H1 (cell line): ENCODE data around the gene CDCA4. TPM values are rescaled to one million over a fixed set of nuclear protein-coding genes. Genes with fewer than 3 reads are reported as not detected.
A peak's percentile ranks its signal among the peaks of the same experiment; 100 is the strongest.

Source experiments
- CTCF ChIA-PET: fragments of 300-600 bp; sonication (Branson Sonifier 250); formaldehyde crosslinking; loops from one replicate; lab custom pipeline; 2021; ENCODE audit not compliant: partially characterized antibody; lab: Charles Lee
- POLR2A ChIA-PET: fragments of 300-600 bp; sonication (Branson Sonifier 250); formaldehyde crosslinking; loops from one replicate; lab custom pipeline; 2021; ENCODE audit warnings: inconsistent platforms; ENCODE audit not compliant: partially characterized antibody; lab: Charles Lee
- DNase-seq, 2 experiments: peaks; one replicate each; pipeline versions ENCODE4 v3.0.0 to v3.0.0-alpha.2; 2010 to 2022; ENCODE audit warnings: low spot score in 2 of 2, low read depth in 1 of 2, mixed read lengths in 1 of 2
- FAIRE-seq: peaks from 2 replicates; lab custom pipeline; 2011; peaks lifted over from hg19 to GRCh38; lab: Jason Lieb, UNC
- H2AFZ ChIP-seq: 2 replicates; pipeline ENCODE4 v1.8.1; 2012; ENCODE audit warnings: low read length, inconsistent platforms
- H2AK5ac ChIP-seq: 2 replicates; pipeline ENCODE4 v1.6.1; 2013; ENCODE audit warnings: low read depth, low read length
- H2BK120ac ChIP-seq: replicated peaks from 2 replicates; pipeline ENCODE3; 2013; ENCODE audit warnings: low read depth, low read length, inconsistent platforms
- H2BK12ac ChIP-seq: 2 replicates; pipeline ENCODE4 v1.6.1; 2013; ENCODE audit warnings: low read depth, low read length
- H2BK15ac ChIP-seq: 2 replicates; pipeline ENCODE4 v1.6.1; 2013; ENCODE audit warnings: low read length
- H2BK20ac ChIP-seq: 2 replicates; pipeline ENCODE4 v1.6.1; 2013; ENCODE audit warnings: low read length
- H2BK5ac ChIP-seq: 2 replicates; pipeline ENCODE4 v1.6.1; 2013; ENCODE audit warnings: low read depth, low read length
- H3K14ac ChIP-seq: 2 replicates; pipeline ENCODE4 v1.6.1; 2013; ENCODE audit warnings: inconsistent platforms; ENCODE audit not compliant: insufficient read length
- H3K18ac ChIP-seq: 2 replicates; pipeline ENCODE4 v1.6.1; 2013; ENCODE audit warnings: low read length; ENCODE audit errors: extremely low read depth
- H3K23ac ChIP-seq: 2 replicates; pipeline ENCODE4 v1.6.1; 2013; ENCODE audit warnings: inconsistent platforms; ENCODE audit not compliant: insufficient read length
- H3K23me2 ChIP-seq: 2 replicates; pipeline ENCODE4 v1.6.1; 2013; ENCODE audit warnings: low read depth, low read length
- H3K27ac ChIP-seq: 2 replicates; pipeline ENCODE4 v1.6.1; 2011; ENCODE audit warnings: low read depth, low read length, inconsistent platforms
- H3K27me3 ChIP-seq, 4 experiments: replicated peaks in 1 of 4; 1 replicate in 1 of 4; 2 replicates in 3 of 4; pipeline versions ENCODE4 v1.6.1 to v1.8.1; 2011 to 2013; ENCODE audit warnings: low read length in 3 of 4, mild to moderate bottlenecking in 3 of 4, inconsistent platforms in 2 of 4, mixed read lengths in 2 of 4, moderate library complexity in 1 of 4; ENCODE audit not compliant: control insufficient read depth in 3 of 4, insufficient read depth in 3 of 4; ENCODE audit errors: extremely low read depth in 1 of 4
- H3K36me3 ChIP-seq, 4 experiments: 2 replicates each; pipeline versions ENCODE4 v1.6.1 to v1.8.1; 2011 to 2013; ENCODE audit warnings: mild to moderate bottlenecking in 4 of 4, low read length in 3 of 4, moderate library complexity in 2 of 4, control low read depth in 1 of 4, inconsistent platforms in 1 of 4; ENCODE audit not compliant: insufficient read depth in 4 of 4, control insufficient read depth in 2 of 4
- H3K4ac ChIP-seq: replicated peaks from 2 replicates; pipeline ENCODE3; 2013; ENCODE audit warnings: low read length, low read depth, mixed read lengths, inconsistent platforms; ENCODE audit not compliant: insufficient read length
- H3K4me1 ChIP-seq, 4 experiments: replicated peaks in 1 of 4; 1 replicate in 1 of 4; 2 replicates in 3 of 4; pipeline versions ENCODE4 v1.6.1 to v1.8.1; 2011 to 2013; ENCODE audit warnings: low read length in 3 of 4, inconsistent platforms in 2 of 4, mixed read lengths in 1 of 4; ENCODE audit not compliant: insufficient read depth in 4 of 4, control insufficient read depth in 3 of 4
- H3K4me2 ChIP-seq, 2 experiments: 2 replicates each; pipeline versions ENCODE4 v1.6.1 to v1.8.1; 2011 to 2013; ENCODE audit warnings: low read depth in 2 of 2, low read length in 2 of 2, control low read depth in 1 of 2, inconsistent platforms in 1 of 2, mild to moderate bottlenecking in 1 of 2; ENCODE audit not compliant: insufficient read depth in 1 of 2
- H3K4me3 ChIP-seq, 4 experiments: fragments of 200-600, 300-600 bp in 1 of 4; sonication (generic), shearing (Covaris generic), sonication (Bioruptor Twin) in 1 of 4; 2 replicates each; pipeline versions ENCODE4 v1.5.1 to v1.8.1; 2011 to 2016; ENCODE audit warnings: low read length in 4 of 4, low read depth in 3 of 4, control low read depth in 2 of 4, inconsistent platforms in 2 of 4, mild to moderate bottlenecking in 2 of 4, mixed read lengths in 1 of 4, moderate library complexity in 1 of 4; ENCODE audit not compliant: insufficient read depth in 2 of 4; ENCODE audit errors: extremely low read depth in 1 of 4
- H3K56ac ChIP-seq: replicated peaks from 2 replicates; pipeline ENCODE3; 2013; ENCODE audit warnings: low read depth, mild to moderate bottlenecking, mixed read lengths, low read length, inconsistent platforms; ENCODE audit not compliant: insufficient read length
- H3K79me1 ChIP-seq: 2 replicates; pipeline ENCODE4 v1.6.1; 2013; ENCODE audit warnings: low read depth, low read length, control low read depth
- H3K79me2 ChIP-seq, 2 experiments: 2 replicates each; pipeline versions ENCODE4 v1.6.1 to v1.8.1; 2012 to 2013; ENCODE audit warnings: low read length in 2 of 2, mild to moderate bottlenecking in 2 of 2, inconsistent platforms in 1 of 2; ENCODE audit not compliant: insufficient read depth in 2 of 2, control insufficient read depth in 1 of 2
- H3K9ac ChIP-seq, 4 experiments: replicated peaks in 1 of 4; 1 replicate in 1 of 4; 2 replicates in 3 of 4; pipeline versions ENCODE4 v1.6.1 to v1.8.1; 2011 to 2013; ENCODE audit warnings: low read depth in 3 of 4, low read length in 3 of 4, control low read depth in 2 of 4, mild to moderate bottlenecking in 2 of 4, moderate library complexity in 2 of 4, inconsistent platforms in 1 of 4; ENCODE audit errors: extremely low read depth in 1 of 4
- H3K9me3 ChIP-seq, 2 experiments: 2 replicates each; pipeline versions ENCODE4 v1.6.1 to v1.8.1; 2012 to 2013; ENCODE audit warnings: mild to moderate bottlenecking in 2 of 2, moderate library complexity in 2 of 2, control low read depth in 1 of 2, inconsistent platforms in 1 of 2, low read depth in 1 of 2, low read length in 1 of 2, mixed read lengths in 1 of 2; ENCODE audit not compliant: insufficient read depth in 2 of 2
- H4K20me1 ChIP-seq, 2 experiments: replicated peaks in 1 of 2; 2 replicates each; pipeline versions ENCODE3 to v1.8.1; 2011 to 2013; ENCODE audit warnings: inconsistent platforms in 2 of 2, low read length in 2 of 2, mild to moderate bottlenecking in 1 of 2; ENCODE audit not compliant: insufficient read depth in 2 of 2, control insufficient read depth in 1 of 2
- H4K5ac ChIP-seq: 2 replicates; pipeline ENCODE4 v1.6.1; 2013; ENCODE audit warnings: low read length, low read depth, mixed read lengths, inconsistent platforms; ENCODE audit not compliant: insufficient read length
- H4K8ac ChIP-seq: 2 replicates; pipeline ENCODE4 v1.8.0; 2013; ENCODE audit warnings: mild to moderate bottlenecking, moderate library complexity, low read length, inconsistent platforms; ENCODE audit not compliant: insufficient read depth; ENCODE audit errors: extremely low read depth
- H4K91ac ChIP-seq: replicated peaks from 2 replicates; pipeline ENCODE3; 2013; ENCODE audit warnings: low read length, mixed read lengths, inconsistent platforms; ENCODE audit not compliant: insufficient read length
- CEBPB ChIP-seq: IDR thresholded peaks from 2 replicates; pipeline ENCODE4 v1.6.1; 2012; ENCODE audit warnings: low read depth, low read length
- CREB1 ChIP-seq: IDR thresholded peaks from 2 replicates; pipeline ENCODE4 v1.6.1; 2012; ENCODE audit warnings: inconsistent platforms
- EZH2 ChIP-seq: fragments of 200-600 bp; sonication (generic); IDR thresholded peaks from 2 replicates; pipeline ENCODE4 v1.7.1; 2012; ENCODE audit warnings: low read depth, mild to moderate bottlenecking, moderate library complexity, low read length, inconsistent platforms; ENCODE audit not compliant: severe bottlenecking
- GTF2F1 ChIP-seq: IDR thresholded peaks from 2 replicates; pipeline ENCODE4 v1.6.1; 2012; ENCODE audit warnings: low read depth, low read length, improper control_type of control experiment, borderline replicate concordance
- HDAC2 ChIP-seq, 2 experiments: fragments of 300-600 bp in 1 of 2; sonication (generic) in 1 of 2; IDR thresholded peaks; 2 replicates each; pipeline ENCODE4 v1.6.1; 2011 to 2012; ENCODE audit warnings: low read depth in 2 of 2, low read length in 2 of 2, mild to moderate bottlenecking in 2 of 2, moderate library complexity in 2 of 2, borderline replicate concordance in 1 of 2, inconsistent platforms in 1 of 2
- JUND ChIP-seq: IDR thresholded peaks from 2 replicates; pipeline ENCODE4 v1.6.1; 2011; ENCODE audit warnings: mild to moderate bottlenecking, improper control_type of control experiment, low read length
- MAFK ChIP-seq: IDR thresholded peaks from 2 replicates; pipeline ENCODE4 v1.6.1; 2012; ENCODE audit warnings: low read depth, mild to moderate bottlenecking, improper control_type of control experiment, low read length
- SP1 ChIP-seq: IDR thresholded peaks from 2 replicates; pipeline ENCODE4 v1.6.1; 2011; ENCODE audit warnings: low read depth, low read length
- SP4 ChIP-seq: IDR thresholded peaks from 2 replicates; pipeline ENCODE4 v1.6.1; 2012; ENCODE audit warnings: low read length, inconsistent platforms
- SRF ChIP-seq: IDR thresholded peaks from 2 replicates; pipeline ENCODE4 v1.6.1; 2011; ENCODE audit warnings: mild to moderate bottlenecking, low read depth, low read length, moderate library complexity
- TEAD4 ChIP-seq: IDR thresholded peaks from 2 replicates; pipeline ENCODE4 v1.6.1; 2012; ENCODE audit warnings: low read depth, low read length, inconsistent platforms, mixed read lengths
- YY1 ChIP-seq: IDR thresholded peaks from 2 replicates; pipeline ENCODE4 v1.6.1; 2011; ENCODE audit warnings: low read depth, mild to moderate bottlenecking, low read length
- WGBS, 2 experiments: shearing (Covaris generic) in 1 of 2; methylation state at CpG; one replicate each; pipeline versions ENCODE4 v1.1.6 to v1.1.7; 2013 to 2015; ENCODE audit warnings: low lambda C conversion rate in 2 of 2, mixed read lengths in 2 of 2, inconsistent platforms in 1 of 2, low coverage in 1 of 2, missing lambda C conversion rate in 1 of 2; ENCODE audit not compliant: insufficient replicate concordance in 2 of 2, insufficient coverage in 1 of 2, insufficient read length in 1 of 2; ENCODE audit errors: extremely low coverage in 1 of 2, missing lambda C conversion rate in 1 of 2; 5-methylcytosine and 5-hydroxymethylcytosine counted together
- polyA plus RNA-seq, 7 experiments: library from polyadenylated mRNA; depleted of rRNA in 3 of 7; stranded (reverse) in 5 of 7; unstranded in 2 of 7; fragments of >200 nt in 5 of 7; fragments of 200-250 nt in 2 of 7; gene quantifications; 1 replicate in 5 of 7; 2 replicates in 1 of 7; 4 replicates in 1 of 7; pipeline versions ENCODE4 v1.2.1 to v1.2.3, GENCODE V29; 2011 to 2013; ENCODE audit warnings: missing spikeins in 2 of 7, mixed read lengths in 2 of 7
- total RNA-seq: library from RNA; stranded (reverse); fragmentation: NEBNext Ultra II Directional; extraction: Animal tissue kit (Norgen Biotek cat#: 25700); gene quantifications from 2 replicates; pipeline ENCODE4 v1.2.1, GENCODE V29; 2021
- TF ChIP-seq, protein P1 (sequence below): IDR thresholded peaks from 2 replicates; pipeline ENCODE4 v1.6.1; 2011; ENCODE audit warnings: low read depth, mild to moderate bottlenecking, low read length; ENCODE audit not compliant: insufficient read depth

Gene CDCA4
- total and polyA plus RNA-seq, 2 of the 8 experiments (the other 6 are each of a cell fraction or from before 2014, with no cell fraction given): 49.9 to 62.4 TPM

DNA sequence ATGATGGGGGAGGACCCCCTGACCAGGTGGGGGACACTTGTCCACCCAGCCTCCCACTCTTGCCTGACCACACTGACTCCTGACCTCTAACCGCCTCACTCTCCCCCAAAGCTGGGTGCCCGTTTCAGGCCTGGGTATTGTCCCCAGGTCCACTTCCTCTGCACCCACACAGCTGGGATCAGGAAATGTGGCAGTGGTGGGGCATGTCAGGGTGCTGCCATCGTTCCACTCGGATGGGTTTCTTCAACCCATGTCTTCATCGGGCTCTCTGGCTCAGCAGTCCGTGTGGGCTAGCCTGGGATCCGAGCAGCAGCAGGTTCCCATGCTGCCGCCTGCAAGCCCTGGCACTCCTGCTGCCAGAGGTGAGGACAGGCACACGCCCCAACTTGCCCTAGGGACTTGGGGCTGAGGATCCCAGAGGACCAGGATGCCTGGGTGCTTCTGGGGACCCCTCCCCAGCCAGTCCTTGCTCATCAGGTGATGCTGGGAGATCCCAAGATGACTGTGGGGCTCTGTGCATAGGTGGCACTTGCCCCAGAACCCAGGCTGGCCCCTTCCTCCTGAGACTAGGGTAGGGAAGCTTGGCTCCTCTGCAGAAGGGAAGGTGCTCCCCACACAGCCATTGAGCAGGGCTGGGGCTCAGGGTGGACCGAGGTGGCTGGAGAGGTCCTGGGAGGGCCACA is 38.2 kb downstream of the CDCA4 start:
- WGBS, 2 experiments: 90% methylated on average over 10 of the region's 10 CpGs; no CpG with 5 or more reads in 1 of the 2 experiments
- H3K23ac ChIP-seq: no peak overlapping the region
- no peak overlapping the region for H2BK15ac ChIP-seq
- H3K79me2 ChIP-seq: no peaks in the 10 kb centered on the region
- FAIRE-seq: no peak
- no peak overlapping the region for H3K4me3 ChIP-seq
- H2AFZ ChIP-seq: no peak overlapping the region
- ChIA-PET CTCF (interaction anchor here (0.5 to 2.3 kb wide), 4 partner anchors 18 to 63 kb away, joined by 3 to 17 read pairs (median 4); no protein-coding TSS in a partner anchor), POLR2A (no interaction called here)
- H3K9ac ChIP-seq: no peak overlapping the region
- H3K4me2 ChIP-seq: no peak overlapping the region
- H3K36me3 ChIP-seq: no peaks in the 10 kb centered on the region; a peak in 1 of 8 replicates
- no peak overlapping the region for H4K5ac ChIP-seq
- H2BK5ac ChIP-seq: peak overlapping the region; percentile 54; the same call in 1 of the 2 replicates
- H4K91ac ChIP-seq: peak overlapping the region; percentile 80
- peaks cover 12% of the 10 kb centered on the region; the same call in 1 of the 2 replicates for H3K23me2 ChIP-seq
- H2BK20ac ChIP-seq: no peak overlapping the region
- H2AK5ac ChIP-seq: no peak overlapping the region
- peaks cover 0 to 8% of the 10 kb centered on the region in 2 experiments for H4K20me1 ChIP-seq
- H3K27me3 ChIP-seq: peaks cover 5 to 23% (median 19%) of the 10 kb centered on the region in 4 experiments
- no peak overlapping the region for H3K14ac ChIP-seq
- no peaks in the 10 kb centered on the region for H3K79me1 ChIP-seq
- no peak overlapping the region for H2BK120ac ChIP-seq
- H3K27ac ChIP-seq: no peak overlapping the region
- peaks cover 0 to 16% (median 8%) of the 10 kb centered on the region in 4 experiments; a peak in 5 of 7 replicates for H3K4me1 ChIP-seq
- H3K56ac ChIP-seq: no peak overlapping the region
- H3K4ac ChIP-seq: no peak overlapping the region
- H3K9me3 ChIP-seq: peaks cover 0 to 3% of the 10 kb centered on the region in 2 experiments; a peak in 1 of 4 replicates
- no peak overlapping the region; the same call in 1 of the 2 replicates for H3K18ac ChIP-seq
- no peak overlapping the region for H4K8ac ChIP-seq
- peak overlapping the region; percentile 80; the same call in 1 of the 2 replicates for H2BK12ac ChIP-seq
- DNase-seq: no peak
- TF ChIP-seq SP4: no peak
- no peak for TF ChIP-seq SRF
- TF ChIP-seq, protein P1, sequence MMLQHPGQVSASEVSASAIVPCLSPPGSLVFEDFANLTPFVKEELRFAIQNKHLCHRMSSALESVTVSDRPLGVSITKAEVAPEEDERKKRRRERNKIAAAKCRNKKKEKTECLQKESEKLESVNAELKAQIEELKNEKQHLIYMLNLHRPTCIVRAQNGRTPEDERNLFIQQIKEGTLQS: no peak
- no peak for TF ChIP-seq CREB1
- TF ChIP-seq GTF2F1: no peak
- TF ChIP-seq EZH2: no peak
- TF ChIP-seq JUND: no peak
- no peak for TF ChIP-seq HDAC2 (IDR thresholded peaks at IDR 0.05; ENCODE audit: borderline replicate concordance in 1 of 2, low read depth in 2 of 2, low read length in 2 of 2)
- no peak for TF ChIP-seq TEAD4
- no peak for TF ChIP-seq MAFK
- TF ChIP-seq YY1: no peak
- no peak for TF ChIP-seq SP1
- no peak for TF ChIP-seq CEBPB
